HG03196 (cell line): ENCODE data around the gene NME9.

Experiments
- ATAC-seq: cut with Tn5 transposase; IDR thresholded peaks from one replicate; pipeline ENCODE4 v1.9.1; 2021; ENCODE audit not compliant: unreplicated experiment

Gene NME9

DNA sequence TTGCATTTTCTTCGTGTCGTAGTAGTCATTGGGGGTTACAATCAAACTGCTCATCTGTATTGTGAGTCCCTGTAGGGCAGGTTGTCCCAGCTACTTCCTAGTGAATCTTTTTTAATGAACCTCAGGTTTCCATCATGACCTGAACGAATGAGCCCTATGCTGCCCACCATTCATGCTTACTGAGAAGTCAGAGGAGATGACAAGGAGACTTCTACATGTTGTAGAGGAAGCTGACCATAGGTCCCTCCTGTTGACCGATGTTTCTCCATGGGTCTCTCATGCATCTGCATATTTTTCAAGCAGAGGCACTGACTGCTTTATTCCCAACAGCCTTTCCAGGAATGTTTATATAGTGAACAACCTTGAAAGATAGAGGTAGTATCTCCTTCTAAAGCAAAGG is 5.0 kb upstream of the NME9 start:
- no peak for ATAC-seq

- no peak for ATAC-seq
These were observed 2.9 kb upstream of the NME9 start for GRCh38 chr3:138332472-138333073.

DNA sequence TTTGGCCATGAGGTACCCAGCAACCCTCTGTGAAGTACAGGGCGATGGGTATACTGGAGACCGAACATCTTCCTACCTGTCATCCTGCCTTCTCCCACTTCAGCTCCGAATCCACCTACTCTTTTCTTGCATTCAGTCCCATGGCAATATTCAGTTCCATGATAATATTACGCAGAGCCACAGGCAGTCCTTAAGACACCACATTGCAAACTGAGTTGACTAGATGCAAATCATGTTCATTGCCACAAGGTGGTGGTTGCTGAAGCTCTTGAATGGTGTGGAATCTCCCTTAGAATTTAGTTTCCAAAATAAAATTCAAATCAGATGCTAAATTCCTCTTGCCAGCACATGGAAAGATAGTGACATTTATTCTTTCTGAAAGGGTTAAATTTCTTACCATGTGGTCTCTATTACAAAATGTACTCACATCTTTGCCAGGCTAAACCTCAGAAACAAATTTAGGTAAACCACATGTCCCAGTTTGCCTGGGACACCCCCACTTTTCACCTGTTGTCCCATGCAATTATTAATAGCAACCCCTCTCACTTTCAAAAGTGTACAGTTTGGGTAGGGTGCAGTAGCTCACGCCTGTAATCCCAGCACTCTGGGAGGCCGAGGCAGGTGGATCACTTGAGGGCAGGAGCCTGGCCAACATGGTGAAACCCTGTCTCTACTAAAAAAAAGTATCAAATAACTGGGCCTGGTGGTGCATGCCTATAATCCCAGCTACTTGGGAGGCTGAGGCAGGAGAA is 1.7 kb upstream of the NME9 start:
- no peak for ATAC-seq

DNA sequence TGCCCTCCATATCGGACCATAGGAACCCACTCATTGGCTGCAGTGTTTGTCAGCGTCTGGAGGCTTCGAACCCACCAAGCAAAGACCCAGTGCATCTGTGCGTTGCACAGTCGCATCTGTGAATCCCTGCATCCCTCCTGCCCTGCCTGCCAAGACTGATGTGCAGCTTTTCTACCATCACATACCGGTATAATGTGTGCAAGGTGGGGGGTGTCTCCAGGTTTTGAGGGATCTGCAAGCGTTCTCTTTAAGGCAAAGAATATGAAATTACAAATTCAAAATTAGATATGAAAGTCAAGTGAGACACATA is 288 bp upstream of the NME9 start:
- no peak for ATAC-seq

DNA sequence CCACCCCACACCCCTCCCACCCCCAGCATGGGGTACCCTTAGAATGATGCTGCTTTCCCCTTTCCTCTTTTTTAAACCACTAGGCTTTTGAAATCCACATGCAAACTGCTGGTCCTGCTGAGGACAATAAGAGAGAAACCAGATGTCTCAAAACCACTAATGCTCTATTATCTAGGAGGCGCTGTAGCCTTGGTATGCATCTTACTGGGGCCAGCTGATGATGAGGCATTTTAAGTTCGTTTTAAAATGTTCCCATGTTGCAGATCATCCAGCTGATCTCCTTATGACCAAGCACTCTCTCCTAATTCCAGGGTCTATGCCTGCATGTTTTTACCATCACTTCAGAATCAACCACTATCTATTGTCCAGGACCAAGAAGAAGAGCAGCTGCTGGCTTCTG is 1.3 kb downstream of the NME9 start:
- no peak for ATAC-seq

DNA sequence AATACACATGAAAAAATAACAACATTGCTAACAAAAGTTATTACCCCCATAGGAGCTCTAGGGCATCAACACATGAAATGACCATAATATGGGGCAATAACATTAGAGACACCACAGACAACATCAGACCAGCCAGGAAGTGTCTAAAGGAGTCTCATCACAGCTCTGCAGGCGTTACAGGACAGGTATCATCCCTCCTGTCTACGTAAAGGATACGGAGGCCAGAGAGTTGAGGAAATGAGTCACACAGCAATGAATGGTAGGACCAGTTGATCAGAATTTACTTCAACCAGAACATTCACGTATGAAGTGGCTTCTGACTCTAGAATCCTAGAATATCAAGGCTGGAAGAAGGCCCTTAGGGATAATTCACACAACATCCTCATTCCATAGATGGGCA is 1.8 kb downstream of the NME9 start:
- ATAC-seq = no peak

DNA sequence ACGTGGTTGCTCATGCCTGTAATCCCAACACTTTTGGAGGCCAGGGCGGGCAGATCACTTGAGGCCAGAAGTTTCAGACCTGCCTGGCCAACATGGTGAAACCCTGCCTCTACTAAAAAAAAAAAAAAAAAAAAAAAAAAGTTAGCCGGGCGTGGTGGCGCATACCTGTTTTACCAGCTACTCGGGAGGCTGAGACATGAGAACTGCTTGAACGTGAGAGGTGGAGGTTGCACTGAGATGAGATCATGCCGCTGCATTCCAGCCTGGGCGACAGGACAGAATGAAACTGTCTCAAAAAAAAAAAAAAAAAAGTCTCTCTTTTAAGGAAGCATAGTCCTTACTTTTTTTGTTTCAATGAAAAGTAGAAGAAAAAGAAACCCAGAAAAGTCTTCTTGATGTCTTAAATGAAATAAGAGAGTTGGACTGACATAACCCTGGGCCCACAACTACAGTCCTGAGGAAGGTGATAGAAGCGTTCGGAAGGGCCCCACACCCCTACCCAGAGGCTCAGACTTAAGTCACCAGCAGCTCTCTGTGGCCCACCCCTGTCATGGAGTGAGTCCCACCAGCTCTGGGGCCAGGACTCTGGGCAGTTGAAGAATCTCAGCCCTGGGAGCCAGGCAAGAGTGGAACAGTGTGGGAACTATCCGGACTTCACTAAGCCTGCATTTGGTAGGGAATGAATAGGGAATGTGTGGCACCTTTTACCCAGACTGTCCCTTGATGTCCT is 2.6 kb downstream of the NME9 start:
- ATAC-seq = no peak

GRCh38 chr3:138325990-138326389 is 3.7 kb downstream of the NME9 start:
- ATAC-seq = no peak

DNA sequence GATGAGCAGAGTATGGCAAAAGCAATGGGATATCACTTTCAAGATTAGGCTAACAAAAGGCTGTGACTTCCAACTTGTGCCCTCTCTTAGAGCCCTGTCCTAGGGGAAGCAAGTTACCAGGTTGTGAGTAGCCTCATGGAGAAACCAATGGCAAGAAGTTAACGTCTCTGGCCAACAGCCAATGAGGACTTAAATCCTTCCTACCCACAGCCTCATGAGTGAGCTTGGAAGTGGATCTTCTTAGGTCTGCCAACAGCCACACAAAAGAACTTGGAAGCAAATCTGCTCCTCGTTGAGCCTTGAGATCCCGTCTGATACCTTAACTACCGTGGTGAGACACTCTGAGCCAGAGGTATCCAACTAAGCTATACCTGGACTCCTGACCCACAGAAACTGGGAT is 5.7 kb downstream of the NME9 start:
- ATAC-seq = no peak

DNA sequence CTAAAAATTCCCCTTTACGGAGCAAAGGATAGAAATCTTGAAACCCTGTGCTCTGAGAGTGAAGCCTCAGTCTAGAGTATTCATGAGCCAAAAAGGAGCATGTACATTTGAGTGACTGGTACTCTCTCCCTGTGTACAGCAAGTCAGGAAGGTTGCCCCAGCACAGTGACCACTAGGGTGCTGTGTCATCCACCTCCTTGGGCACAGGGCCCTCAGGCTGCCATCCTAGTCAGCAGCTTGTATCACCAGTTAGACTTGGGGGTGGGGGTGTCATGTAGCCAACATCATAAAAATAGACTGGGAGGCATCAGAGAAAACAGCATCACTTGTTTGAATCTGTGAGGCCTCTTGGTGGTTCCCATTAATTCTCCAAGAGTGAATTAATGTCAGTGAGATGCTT is 12.0 kb downstream of the NME9 start:
- no peak for ATAC-seq

DNA sequence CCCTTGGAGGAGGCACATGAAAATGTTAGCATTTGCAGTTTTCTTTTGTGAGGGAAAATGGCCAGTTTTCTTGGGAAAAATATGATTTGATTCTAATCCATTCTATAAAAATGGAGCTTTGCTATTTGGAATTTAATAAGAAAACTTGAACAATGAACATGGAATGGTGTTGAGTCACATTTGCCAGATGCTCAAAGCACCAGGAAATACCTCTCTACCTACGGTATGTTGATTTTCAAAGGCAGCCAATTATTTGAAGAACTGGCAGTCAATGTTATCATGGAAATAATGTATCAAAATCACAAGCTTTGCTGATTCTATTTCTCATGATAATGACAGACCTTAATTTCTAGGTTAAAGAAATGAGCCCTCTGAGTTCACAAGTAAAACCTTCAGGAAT is 14.9 kb downstream of the NME9 start:
- ATAC-seq = no peak

DNA sequence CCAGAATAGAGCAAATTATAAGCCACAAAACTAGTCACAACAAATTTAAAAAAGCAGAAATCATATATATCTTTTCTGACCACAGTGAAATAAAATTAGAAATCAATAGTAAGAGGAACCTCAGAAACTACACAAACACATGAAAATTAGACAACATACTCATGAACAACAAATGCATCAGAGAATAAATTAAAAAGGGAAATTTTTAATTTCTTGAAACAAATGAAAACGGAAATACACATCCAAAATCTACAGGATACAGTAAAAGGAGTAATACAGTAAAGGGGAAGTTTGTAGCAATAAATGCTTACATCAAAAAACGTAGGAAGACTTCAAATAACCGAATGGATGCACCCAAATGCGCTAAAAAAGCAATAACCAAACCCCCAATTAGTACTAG is 19.2 kb downstream of the NME9 start:
- no peak for ATAC-seq

- ATAC-seq = no peak
These were observed 20.9 kb downstream of the NME9 start for GRCh38 chr3:138308783-138309182.

DNA sequence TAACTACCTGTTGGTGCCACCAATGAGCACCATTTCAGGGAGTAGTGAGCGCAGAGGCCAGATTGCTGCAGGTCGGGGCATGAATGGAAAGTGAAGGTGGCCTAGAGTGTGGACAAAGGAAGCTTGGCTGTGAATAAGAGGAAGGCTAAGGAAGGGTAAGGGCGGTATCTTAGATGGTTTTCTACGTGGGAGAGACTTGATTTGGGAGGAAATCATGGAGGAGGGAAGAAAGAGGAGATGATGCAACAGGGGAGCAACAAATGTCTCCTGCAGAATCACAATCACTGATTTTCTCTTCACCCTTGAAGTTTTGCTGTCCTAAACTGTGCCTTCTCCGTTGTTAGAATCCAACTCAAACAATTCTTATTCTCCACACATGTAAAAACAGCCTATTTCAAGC is 21.8 kb downstream of the NME9 start:
- ATAC-seq = no peak

GRCh38 chr3:138303474-138303873 is 26.2 kb downstream of the NME9 start:
- no peak for ATAC-seq

DNA sequence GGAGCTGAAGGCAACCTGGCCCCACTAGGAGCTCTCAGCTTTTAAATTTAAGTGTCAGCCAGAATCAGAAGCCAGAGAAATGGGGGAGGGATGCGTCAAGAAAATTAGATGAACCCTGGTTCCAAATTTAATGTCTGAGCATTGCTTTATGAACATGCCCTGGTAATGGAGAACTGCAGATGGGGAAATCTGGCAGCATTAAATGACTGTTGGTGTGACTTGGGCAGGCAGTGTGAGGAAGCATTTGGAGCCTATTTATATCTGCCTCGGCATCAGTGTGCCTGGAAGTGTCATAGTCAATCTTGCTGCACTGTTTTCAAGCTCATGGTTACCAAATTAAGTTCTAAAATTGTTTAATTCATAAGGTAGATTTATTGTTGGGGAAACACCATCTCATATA is 29.0 kb downstream of the NME9 start:
- no peak for ATAC-seq

DNA sequence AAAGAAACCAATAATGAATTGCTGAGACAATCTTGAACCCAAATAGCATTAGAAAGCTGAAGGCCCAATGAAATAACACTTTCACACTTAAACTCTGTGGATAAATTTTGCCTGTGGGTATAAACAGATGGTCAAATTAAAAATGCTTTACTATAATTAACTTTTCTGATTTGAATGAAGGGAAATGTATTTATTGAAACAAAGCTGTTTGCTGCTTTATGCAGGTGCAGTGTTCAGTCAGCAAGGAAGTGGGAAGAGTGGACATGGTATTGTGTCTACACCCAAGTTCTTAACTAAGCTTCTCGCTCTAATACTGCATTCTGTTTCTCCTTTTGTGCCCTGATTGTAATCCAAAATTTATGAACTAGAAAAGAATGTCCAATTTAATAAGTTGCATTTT is 31.8 kb downstream of the NME9 start:
- no peak for ATAC-seq

GRCh38 chr3:138297059-138297607 is 32.5 kb downstream of the NME9 start:
- ATAC-seq = no peak

GRCh38 chr3:138296639-138297038 is 33.0 kb downstream of the NME9 start:
- ATAC-seq = no peak

DNA sequence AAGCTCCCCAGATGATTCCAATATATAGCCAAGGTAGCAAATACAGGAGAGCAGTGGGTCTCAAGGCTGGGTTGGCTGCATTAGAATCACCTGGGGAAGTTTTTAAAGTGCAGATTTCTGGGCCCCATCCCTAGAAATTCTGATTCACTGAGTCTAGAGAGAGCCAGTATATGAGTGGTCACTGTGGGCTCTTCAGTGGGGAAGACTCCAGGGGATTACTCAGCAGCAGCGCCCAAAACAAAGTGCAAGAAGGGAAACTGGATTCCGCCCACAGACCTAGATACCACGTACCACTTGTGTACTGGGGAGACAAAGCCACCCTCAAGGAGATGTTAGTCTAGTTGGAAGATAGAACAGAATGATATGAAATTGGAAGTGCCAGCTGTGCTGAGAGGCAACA is 40.0 kb downstream of the NME9 start:
- no peak for ATAC-seq

GRCh38 chr3:138289260-138289659 is 40.4 kb downstream of the NME9 start:
- no peak for ATAC-seq

GRCh38 chr3:138284957-138285477 is 44.6 kb downstream of the NME9 start:
- no peak for ATAC-seq
